Caco-2 (cell line): ENCODE results near the gene DUSP14. TPM values are rescaled to one million over a fixed set of nuclear protein-coding genes. Genes with fewer than 3 reads are reported as not detected.

ENCODE experiments used
- BruUV-seq: library from RNA; stranded (reverse); fragments of 400-500 nt; replicated peaks from 2 replicates; lab custom pipeline; 2021; lab: Mats Ljungman, UMichigan
- CTCF ChIA-PET: fragments of 300-600 bp; sonication (Branson Sonifier 250); formaldehyde crosslinking; loops from one replicate; lab custom pipeline; 2022; ENCODE audit warnings: antibody characterized with exemption; lab: Charles Lee
- POLR2A ChIA-PET: fragments of 300-600 bp; sonication (Branson Sonifier 250); formaldehyde crosslinking; loops from one replicate; lab custom pipeline; 2022; ENCODE audit warnings: antibody characterized with exemption; lab: Charles Lee
- DNase-seq, 2 experiments: peaks; one replicate each; pipeline versions ENCODE4 v3.0.0 to v3.0.0-alpha.2; 2020 to 2022
- H3K27me3 ChIP-seq: replicated peaks from 2 replicates; pipeline ENCODE4 v1.6.0; 2011; ENCODE audit warnings: low read length; ENCODE audit not compliant: control insufficient read depth, insufficient read depth
- H3K36me3 ChIP-seq: 2 replicates; pipeline ENCODE4 v1.5.1; 2011; ENCODE audit warnings: low read length; ENCODE audit not compliant: control insufficient read depth, insufficient read depth
- H3K4me1 ChIP-seq: fragments of 250-450 bp; sonication (Bioruptor Pico); 2 replicates; pipeline ENCODE4 v1.5.1; 2020; ENCODE audit warnings: mild to moderate bottlenecking
- H3K4me3 ChIP-seq: 2 replicates; pipeline ENCODE4 v1.5.1; 2011; ENCODE audit warnings: low read depth, mild to moderate bottlenecking, control low read depth, low read length
- H3K9me3 ChIP-seq: fragments of 250-450 bp; sonication (Bioruptor Pico); 2 replicates; pipeline ENCODE4 v1.5.1; 2020; ENCODE audit warnings: mild to moderate bottlenecking, moderate library complexity
- H3K27ac Mint-ChIP-seq: one replicate; pipeline ENCODE4 v1.8.0; 2022; ENCODE audit warnings: mixed read lengths; ENCODE audit not compliant: unreplicated experiment
- H3K27me3 Mint-ChIP-seq: one replicate; pipeline ENCODE4 v1.8.0; 2022; ENCODE audit warnings: mixed read lengths; ENCODE audit not compliant: insufficient read depth, unreplicated experiment
- H3K36me3 Mint-ChIP-seq: one replicate; pipeline ENCODE4 v1.8.0; 2022; ENCODE audit warnings: mild to moderate bottlenecking, mixed read lengths; ENCODE audit not compliant: insufficient read depth, unreplicated experiment
- H3K4me1 Mint-ChIP-seq: one replicate; pipeline ENCODE4 v1.8.0; 2022; ENCODE audit warnings: low read depth, mixed read lengths; ENCODE audit not compliant: unreplicated experiment
- H3K4me3 Mint-ChIP-seq: one replicate; pipeline ENCODE4 v1.8.0; 2022; ENCODE audit warnings: mild to moderate bottlenecking, moderate library complexity, mixed read lengths; ENCODE audit not compliant: unreplicated experiment
- H3K9me3 Mint-ChIP-seq: one replicate; pipeline ENCODE4 v1.8.0; 2022; ENCODE audit warnings: mixed read lengths; ENCODE audit not compliant: unreplicated experiment
- CTCF ChIP-seq, 2 experiments: fragments of 200-600 bp in 1 of 2; IDR thresholded peaks; 1 replicate in 1 of 2; 2 replicates in 1 of 2; pipeline versions ENCODE4 v1.5.1 to v1.8.0; 2011 to 2022; ENCODE audit warnings: antibody characterized with exemption in 1 of 2, control low read depth in 1 of 2, inconsistent platforms in 1 of 2, low read depth in 1 of 2, low read length in 1 of 2, mild to moderate bottlenecking in 1 of 2, moderate library complexity in 1 of 2; ENCODE audit not compliant: insufficient read depth in 1 of 2, severe bottlenecking in 1 of 2, unreplicated experiment in 1 of 2
- intact Hi-C: fragments of 100-400 bp; cut with micrococcal nuclease; formaldehyde crosslinking; loops from one replicate; pipeline ENCODE4 v1.10.0; 2022; ENCODE audit not compliant: unreplicated experiment
- total RNA-seq: library from RNA; stranded (reverse); gene quantifications from 2 replicates; pipeline ENCODE4 v1.2.3, GENCODE V29; 2022

DUSP14 gene
- total RNA-seq, 1 experiment from 2014 or later: 32.5 TPM

- ChIA-PET POLR2A (no interaction called here), CTCF (no interaction called here)
- Mint-ChIP-seq H3K36me3 (peaks cover 29% of the 10 kb centered on the region), H3K27me3 (no peaks in the 10 kb centered on the region), H3K4me1 (no peaks in the 10 kb centered on the region), H3K4me3 (no peak overlapping the region), H3K9me3 (no peaks in the 10 kb centered on the region), H3K27ac (no peak overlapping the region)
- no peak for DNase-seq
- BruUV-seq: no TSS peak
- Histone ChIP-seq H3K9me3 (no peaks in the 10 kb centered on the region), H3K4me3 (no peak overlapping the region), H3K36me3 (no peaks in the 10 kb centered on the region; the same call in 1 of the 2 replicates), H3K4me1 (no peaks in the 10 kb centered on the region), H3K27me3 (no peaks in the 10 kb centered on the region)
- TF ChIP-seq CTCF (IDR thresholded peaks at IDR 0.05; ENCODE audit: insufficient read depth in 1 of 2, low read depth in 1 of 2, low read length in 1 of 2, severe bottlenecking in 1 of 2, unreplicated experiment in 1 of 2): no peak
- intact Hi-C loops: no loop called here
Measured at GRCh38 chr17:37463039-37463438, 26.7 kb upstream of the DUSP14 start.

- Mint-ChIP-seq H3K4me1 (no peaks in the 10 kb centered on the region), H3K9me3 (no peaks in the 10 kb centered on the region), H3K27me3 (no peaks in the 10 kb centered on the region), H3K27ac (no peak overlapping the region), H3K36me3 (peaks cover 49% of the 10 kb centered on the region), H3K4me3 (no peak overlapping the region)
- no peaks in the 10 kb centered on the region for H3K9me3 ChIP-seq
- ChIA-PET POLR2A (no interaction called here), CTCF (no interaction called here)
- no peaks in the 10 kb centered on the region for H3K4me1 ChIP-seq
- H3K27me3 ChIP-seq: no peaks in the 10 kb centered on the region
- no TSS peak for BruUV-seq
- no peaks in the 10 kb centered on the region; the same call in 1 of the 2 replicates for H3K36me3 ChIP-seq
- H3K4me3 ChIP-seq: no peak overlapping the region
- intact Hi-C loops: no loop called here
- TF ChIP-seq CTCF (IDR thresholded peaks at IDR 0.05; ENCODE audit: insufficient read depth in 1 of 2, low read depth in 1 of 2, low read length in 1 of 2, severe bottlenecking in 1 of 2, unreplicated experiment in 1 of 2): no peak
- no peak for DNase-seq
Measured at GRCh38 chr17:37465069-37465616, 24.5 kb upstream of the DUSP14 start.

- no TSS peak for BruUV-seq
- no peaks in the 10 kb centered on the region for H3K4me1 Mint-ChIP-seq
Measured at GRCh38 chr17:37466471-37466870, 23.2 kb upstream of the DUSP14 start.

More at GRCh38 chr17:37466471-37466870, 23.2 kb upstream of the DUSP14 start:
- intact Hi-C loops: no loop called here
- no peaks in the 10 kb centered on the region for H3K9me3 Mint-ChIP-seq
- POLR2A ChIA-PET: no interaction called here
- Histone ChIP-seq H3K36me3 (no peaks in the 10 kb centered on the region; the same call in 1 of the 2 replicates), H3K4me3 (no peak overlapping the region), H3K27me3 (no peaks in the 10 kb centered on the region), H3K9me3 (no peaks in the 10 kb centered on the region), H3K4me1 (no peaks in the 10 kb centered on the region)
- no peak for TF ChIP-seq CTCF (IDR thresholded peaks at IDR 0.05; ENCODE audit: insufficient read depth in 1 of 2, low read depth in 1 of 2, low read length in 1 of 2, severe bottlenecking in 1 of 2, unreplicated experiment in 1 of 2)
- CTCF ChIA-PET: no interaction called here
- no peak overlapping the region for H3K4me3 Mint-ChIP-seq
- DNase-seq: no peak
- no peak overlapping the region for H3K27ac Mint-ChIP-seq
- H3K27me3 Mint-ChIP-seq: no peaks in the 10 kb centered on the region
- H3K36me3 Mint-ChIP-seq: peaks cover 53% of the 10 kb centered on the region
